Measurements from ENCODE around the gene VWA8. TPM values are rescaled to one million over a fixed set of nuclear protein-coding genes. Genes with fewer than 3 reads are reported as not detected.

Gene VWA8
- total and polyA plus RNA-seq, 2 of the 8 experiments (the other 6 are each of a cell fraction or from before 2014, with no cell fraction given): 5.9 to 19.6 TPM

DNA sequence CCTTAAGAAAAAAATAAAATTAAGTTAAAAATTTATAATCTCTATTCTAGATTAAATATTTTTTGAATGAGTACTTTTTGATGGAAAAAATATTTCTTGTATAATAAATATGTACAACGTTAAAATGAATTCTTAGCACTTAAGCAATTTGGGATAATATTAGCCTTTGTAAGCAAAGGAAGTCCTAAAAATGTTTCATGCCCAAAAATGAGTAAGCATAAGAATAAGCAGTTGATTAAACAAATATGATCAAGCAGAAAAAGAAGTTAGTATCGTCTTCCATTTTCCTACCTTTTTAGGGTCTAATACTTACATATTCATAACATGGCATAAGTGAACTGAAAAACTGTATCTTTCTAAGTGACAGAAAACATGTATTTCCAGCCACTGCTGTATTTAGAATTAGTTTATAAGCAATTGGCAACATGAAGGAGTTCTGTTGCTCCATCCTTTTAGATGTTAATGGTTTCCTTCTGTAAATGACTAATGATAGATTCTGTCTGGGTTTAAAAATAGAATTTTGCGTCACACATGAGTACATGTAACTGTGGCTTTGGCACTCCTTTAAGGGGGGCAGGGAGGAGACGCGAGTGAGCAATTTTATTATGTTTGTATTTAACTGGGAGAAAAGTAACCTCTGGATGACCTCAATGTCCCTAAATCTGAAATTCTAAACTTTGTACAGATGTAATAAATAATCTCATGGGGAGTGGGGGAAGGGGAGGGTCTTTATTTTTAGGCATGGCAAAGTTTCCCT, 266.2 kb downstream of the VWA8 start:
- Histone ChIP-seq H2BK12ac (ENCODE audit: low read depth, low read length) (no peak overlapping the region), H3K9me3 (ENCODE audit: insufficient read depth in 2 of 2, low read depth in 1 of 2, low read length in 1 of 2) (no peaks in the 10 kb centered on the region; a peak in 1 of 4 replicates), H2AFZ (ENCODE audit: low read length) (no peak overlapping the region), H4K5ac (ENCODE audit: insufficient read length, low read depth, low read length) (no peak overlapping the region), H3K27me3 (replicated peaks in 1 of 4; ENCODE audit: control insufficient read depth in 3 of 4, extremely low read depth in 1 of 4, insufficient read depth in 3 of 4, low read length in 3 of 4) (no peaks in the 10 kb centered on the region), H3K27ac (ENCODE audit: low read depth, low read length) (no peak overlapping the region), H3K4ac (replicated peaks; ENCODE audit: insufficient read length, low read depth, low read length) (no peak overlapping the region), H3K4me2 (ENCODE audit: insufficient read depth in 1 of 2, low read depth in 2 of 2, low read length in 2 of 2) (no peak overlapping the region), H3K4me3 (ENCODE audit: extremely low read depth in 1 of 4, insufficient read depth in 2 of 4, low read depth in 3 of 4, low read length in 4 of 4) (no peak overlapping the region), H2BK5ac (ENCODE audit: low read depth, low read length) (no peak overlapping the region), H3K9ac (replicated peaks in 1 of 4; ENCODE audit: extremely low read depth in 1 of 4, low read depth in 3 of 4, low read length in 3 of 4) (no peak overlapping the region), H4K20me1 (replicated peaks in 1 of 2; ENCODE audit: control insufficient read depth in 1 of 2, insufficient read depth in 2 of 2, low read length in 2 of 2) (no peaks in the 10 kb centered on the region), H2BK120ac (replicated peaks; ENCODE audit: low read depth, low read length) (no peak overlapping the region), H4K8ac (ENCODE audit: extremely low read depth, insufficient read depth, low read length) (no peak overlapping the region), H3K36me3 (ENCODE audit: control insufficient read depth in 2 of 4, insufficient read depth in 4 of 4, low read length in 3 of 4) (no peaks in the 10 kb centered on the region), H3K56ac (replicated peaks; ENCODE audit: insufficient read length, low read depth, low read length) (no peak overlapping the region), H3K4me1 (replicated peaks in 1 of 4; ENCODE audit: control insufficient read depth in 3 of 4, insufficient read depth in 4 of 4, low read length in 3 of 4) (peaks cover 2 to 14% (median 3%) of the 10 kb centered on the region in 4 experiments; a peak in 5 of 7 replicates), H3K14ac (ENCODE audit: insufficient read length) (no peak overlapping the region), H3K23me2 (ENCODE audit: low read depth, low read length) (no peaks in the 10 kb centered on the region), H2BK20ac (ENCODE audit: low read length) (no peak overlapping the region), H4K91ac (replicated peaks; ENCODE audit: insufficient read length, low read length) (no peak overlapping the region), H3K18ac (ENCODE audit: extremely low read depth, low read length) (no peak overlapping the region), H3K79me1 (ENCODE audit: low read depth, low read length) (no peaks in the 10 kb centered on the region), H3K23ac (ENCODE audit: insufficient read length) (no peak overlapping the region), H3K79me2 (ENCODE audit: control insufficient read depth in 1 of 2, insufficient read depth in 2 of 2, low read length in 2 of 2) (no peaks in the 10 kb centered on the region), H2AK5ac (ENCODE audit: low read depth, low read length) (no peak overlapping the region), H2BK15ac (ENCODE audit: low read length) (no peak overlapping the region)
- DNase-seq (ENCODE audit: low read depth in 1 of 2, low spot score in 2 of 2): no peak
- ChIA-PET CTCF (ENCODE audit: partially characterized antibody) (no interaction called here), POLR2A (ENCODE audit: partially characterized antibody) (interaction anchor here (0.6 kb wide), 1 partner anchor 17 kb away, joined by 3 read pairs; no protein-coding TSS in a partner anchor)
- no peak for FAIRE-seq
- WGBS, 2 experiments (ENCODE audit: extremely low coverage in 1 of 2, insufficient coverage in 1 of 2, insufficient read length in 1 of 2, insufficient replicate concordance in 2 of 2, low coverage in 1 of 2, low lambda C conversion rate in 2 of 2, missing lambda C conversion rate in 1 of 2): 80% methylated on average over 5 of the region's 5 CpGs; no CpG with 5 or more reads in 1 of the 2 experiments
- TF ChIP-seq BCL11A (IDR thresholded peaks at IDR 0.05; ENCODE audit: low read depth in 2 of 2, low read length in 2 of 2): no peak
- TF ChIP-seq TCF12 (IDR thresholded peaks at IDR 0.05; ENCODE audit: low read depth, low read length): no peak
- TF ChIP-seq FOSL1 (IDR thresholded peaks at IDR 0.05; ENCODE audit: insufficient read depth, low read depth, low read length): no peak
- TF ChIP-seq BACH1 (IDR thresholded peaks at IDR 0.05; ENCODE audit: low read length): no peak
- no peak for TF ChIP-seq SIN3A (conservative IDR thresholded peaks at IDR 0.05 in 1 of 2, IDR thresholded peaks at IDR 0.05 in 1 of 2; ENCODE audit: low read depth in 1 of 2, low read length in 2 of 2)
- TF ChIP-seq EGR1 (IDR thresholded peaks at IDR 0.05; ENCODE audit: borderline replicate concordance, low read depth, low read length): no peak
- no peak for TF ChIP-seq BRCA1 (IDR thresholded peaks at IDR 0.05; ENCODE audit: low read depth, low read length)
- TF ChIP-seq MAFK (IDR thresholded peaks at IDR 0.05; ENCODE audit: low read depth, low read length): no peak
- no peak for TF ChIP-seq ZNF274 (IDR thresholded peaks at IDR 0.05; ENCODE audit: borderline replicate concordance, extremely low read depth, low read length)
- no peak for TF ChIP-seq CTCF (IDR thresholded peaks at IDR 0.05; ENCODE audit: control extremely low read depth in 1 of 3, insufficient read depth in 1 of 3, low read depth in 1 of 3, low read length in 3 of 3)
- TF ChIP-seq SP4 (IDR thresholded peaks at IDR 0.05; ENCODE audit: low read length): no peak
